Endothelial cell of hepatic sinusoid (primary cell): ENCODE results near the gene TKT.

Experiments
- in situ Hi-C: cut with HindIII; loops from 2 replicates; pipeline ENCODE4 v1.10.0; 2017; ENCODE audit warnings: low sequenced_read_pairs

The TKT gene

DNA sequence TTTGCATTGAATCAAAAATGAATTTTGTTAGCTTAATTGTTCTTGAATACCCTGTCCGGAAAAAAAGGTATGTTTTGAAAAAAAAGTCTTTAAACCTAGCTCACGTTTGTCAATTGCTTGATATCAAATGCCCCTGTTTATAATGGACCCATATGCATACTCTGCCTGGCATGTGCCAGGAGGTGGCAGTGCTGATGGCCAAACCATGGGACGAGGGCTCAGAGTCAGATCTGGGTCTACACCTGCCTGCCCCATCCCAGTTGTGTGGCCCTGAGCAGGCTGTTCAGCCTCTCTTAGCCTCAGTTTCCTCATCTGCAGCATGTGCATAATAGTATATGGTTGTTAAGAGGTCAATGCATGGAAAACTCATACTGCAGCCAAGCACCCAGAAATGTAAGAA lies 56.0 kb downstream of the TKT start:
- in situ Hi-C loops, result loop anchor here (10.0 kb wide), 1 partner anchor 75 kb away; no protein-coding TSS in a partner anchor

DNA sequence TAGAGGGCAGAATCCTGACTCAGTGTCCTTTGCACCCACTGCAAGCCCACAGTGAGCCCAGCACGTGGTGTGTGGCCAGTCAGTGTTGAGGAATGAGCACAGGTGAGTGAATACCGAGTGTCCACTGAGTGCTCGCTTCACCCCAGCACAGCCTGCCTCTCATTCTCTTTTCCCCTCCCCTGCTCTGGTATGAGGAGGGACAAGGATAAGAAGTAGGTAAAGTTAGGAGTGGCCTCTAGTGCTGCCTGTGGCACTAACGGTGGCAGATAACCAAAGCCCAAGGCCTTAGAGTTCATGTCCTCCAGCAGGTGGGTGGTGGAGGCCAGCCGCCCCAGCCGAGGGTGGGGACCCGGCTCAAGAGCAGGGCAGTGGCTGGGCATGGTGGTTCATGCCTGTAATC lies 56.8 kb downstream of the TKT start:
- in situ Hi-C loops, result no loop called here

DNA sequence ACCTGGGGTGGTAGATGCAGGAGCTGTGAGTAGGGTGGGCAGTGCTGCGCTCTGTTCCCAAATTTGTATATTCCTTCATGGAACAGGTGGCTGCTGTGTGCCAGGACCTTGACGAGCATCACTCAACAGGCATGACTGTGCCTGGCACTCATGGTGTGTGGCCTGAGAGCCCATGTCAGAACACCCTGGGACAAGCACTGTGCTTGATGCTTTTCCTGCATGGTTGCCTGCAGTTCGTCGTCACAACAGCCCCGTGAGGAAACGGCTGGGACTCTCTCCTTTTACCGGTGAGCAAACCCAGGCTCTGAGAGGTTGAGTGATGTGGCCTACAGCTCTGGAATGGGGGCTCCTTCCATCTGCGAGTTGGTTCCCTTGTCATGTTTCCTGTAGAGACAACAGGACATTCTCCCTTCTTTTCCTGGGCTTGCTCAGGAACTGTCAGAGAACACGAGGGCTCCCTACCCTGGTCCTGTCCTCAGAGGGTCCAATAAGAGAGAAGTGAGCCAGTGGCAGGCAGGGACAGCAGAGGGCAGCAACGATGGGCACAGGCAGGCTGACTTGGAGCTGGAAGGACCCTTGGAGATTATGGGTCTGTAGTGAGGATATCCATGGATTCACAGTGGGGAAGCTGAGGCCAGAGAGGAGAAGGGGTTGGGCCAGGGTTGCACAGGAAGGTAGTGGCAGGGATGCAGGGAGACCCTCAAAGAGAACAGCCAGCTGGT lies 57.4 kb downstream of the TKT start:
- in situ Hi-C loops, result no loop called here

DNA sequence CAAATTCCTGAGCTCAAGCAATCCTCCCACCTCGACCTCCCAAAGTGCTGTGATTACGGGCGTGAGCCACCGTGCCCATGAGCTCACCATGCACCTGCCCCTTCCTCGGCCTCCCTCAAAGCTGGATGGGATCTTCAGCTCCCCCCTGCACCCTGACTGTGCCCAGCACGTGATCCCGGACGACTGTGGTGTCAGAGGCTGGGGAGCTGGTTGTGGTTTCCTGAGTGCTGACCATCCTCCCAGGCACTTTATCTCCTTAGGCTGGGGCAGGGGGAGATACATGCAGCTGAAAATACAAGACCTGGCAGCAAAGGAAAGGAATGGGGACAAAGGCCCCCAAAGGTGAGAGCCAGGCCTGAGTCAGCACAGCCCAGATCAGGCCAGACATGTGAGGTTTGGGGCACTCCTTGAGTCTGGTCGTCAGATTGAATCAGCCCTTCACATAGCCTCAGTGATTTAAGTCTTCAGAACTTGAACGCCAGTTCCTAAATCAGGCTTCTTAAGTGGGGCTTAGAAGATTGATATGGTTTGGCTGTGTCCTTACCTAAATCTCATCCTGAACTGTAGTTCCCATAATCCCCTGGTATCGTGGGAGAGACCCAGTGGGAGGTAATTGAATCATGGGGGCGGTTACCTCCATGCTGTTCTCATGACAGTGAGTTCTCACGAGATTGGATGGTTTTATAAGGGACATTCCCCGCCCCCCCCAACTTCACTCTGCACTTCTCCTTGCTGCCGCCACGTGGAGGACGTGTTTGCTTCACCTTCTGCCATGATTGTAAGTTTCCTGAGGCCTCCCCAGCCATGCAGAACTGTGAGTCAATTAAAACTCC lies 59.0 kb downstream of the TKT start:
- in situ Hi-C loops, result no loop called here

DNA sequence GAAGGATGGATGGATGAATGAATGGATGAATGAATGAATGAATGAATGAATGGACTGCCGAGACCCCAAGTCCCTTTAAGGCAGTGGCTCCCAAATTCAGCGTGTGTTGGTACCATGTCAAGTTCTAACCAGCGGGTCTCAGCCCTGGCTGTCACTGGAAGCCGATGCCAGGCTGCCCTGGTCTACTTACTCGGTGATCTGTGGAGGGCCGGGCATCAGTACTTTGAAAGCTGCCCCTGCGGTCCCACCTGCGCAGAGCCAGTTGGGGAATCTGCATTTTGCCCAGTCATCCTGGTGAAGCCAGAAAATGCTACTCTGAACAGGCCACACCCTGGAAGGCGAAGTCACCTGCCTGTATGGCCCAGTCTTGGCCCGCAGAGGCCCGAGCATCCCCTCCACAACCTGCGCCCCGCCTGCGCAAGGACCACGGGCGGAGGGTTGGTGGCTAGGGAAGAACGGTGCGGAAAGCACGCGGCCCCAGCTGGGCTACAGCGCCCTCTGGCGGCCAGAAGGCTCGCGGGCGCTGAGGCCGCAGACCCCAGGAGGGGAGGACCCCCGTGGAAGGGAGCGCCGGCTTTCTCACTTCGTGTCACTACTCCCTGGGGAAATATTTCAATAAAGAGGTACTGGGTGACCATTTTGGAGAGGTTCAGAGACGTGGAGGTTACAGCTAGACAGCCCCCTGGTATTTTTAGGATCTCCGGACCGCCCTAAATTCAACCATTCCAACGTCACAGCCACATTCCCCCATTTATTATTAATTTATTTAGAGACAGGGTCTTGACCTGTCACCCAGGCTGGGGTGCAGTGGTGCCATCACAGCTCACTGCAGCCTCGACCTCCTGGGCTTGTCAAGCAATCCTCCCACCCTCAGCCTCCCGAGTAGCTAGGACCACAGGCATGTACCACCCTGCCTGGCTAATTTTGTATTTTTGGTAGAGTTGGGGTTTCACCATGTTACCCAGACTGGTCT lies 59.9 kb downstream of the TKT start:
- in situ Hi-C loops, result no loop called here

DNA sequence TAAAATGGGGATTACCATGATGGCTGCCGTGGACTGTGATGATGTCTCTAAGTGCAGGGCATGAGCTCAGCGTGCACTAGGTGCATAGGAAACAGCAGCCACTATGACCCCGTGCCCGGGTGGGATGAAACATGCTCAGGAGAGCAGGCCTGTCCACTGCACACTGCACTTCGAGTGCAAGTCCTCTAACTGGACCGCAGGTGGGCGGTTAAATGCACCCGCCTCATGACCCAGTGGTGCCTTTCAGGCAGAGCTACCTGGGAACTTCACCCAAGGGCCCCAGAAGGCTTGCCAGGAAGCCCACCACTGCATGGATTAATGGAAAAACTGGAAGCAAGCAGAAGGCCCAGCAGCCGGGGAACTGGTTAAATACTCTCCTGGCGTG lies 60.8 kb downstream of the TKT start:
- in situ Hi-C loops, result no loop called here

DNA sequence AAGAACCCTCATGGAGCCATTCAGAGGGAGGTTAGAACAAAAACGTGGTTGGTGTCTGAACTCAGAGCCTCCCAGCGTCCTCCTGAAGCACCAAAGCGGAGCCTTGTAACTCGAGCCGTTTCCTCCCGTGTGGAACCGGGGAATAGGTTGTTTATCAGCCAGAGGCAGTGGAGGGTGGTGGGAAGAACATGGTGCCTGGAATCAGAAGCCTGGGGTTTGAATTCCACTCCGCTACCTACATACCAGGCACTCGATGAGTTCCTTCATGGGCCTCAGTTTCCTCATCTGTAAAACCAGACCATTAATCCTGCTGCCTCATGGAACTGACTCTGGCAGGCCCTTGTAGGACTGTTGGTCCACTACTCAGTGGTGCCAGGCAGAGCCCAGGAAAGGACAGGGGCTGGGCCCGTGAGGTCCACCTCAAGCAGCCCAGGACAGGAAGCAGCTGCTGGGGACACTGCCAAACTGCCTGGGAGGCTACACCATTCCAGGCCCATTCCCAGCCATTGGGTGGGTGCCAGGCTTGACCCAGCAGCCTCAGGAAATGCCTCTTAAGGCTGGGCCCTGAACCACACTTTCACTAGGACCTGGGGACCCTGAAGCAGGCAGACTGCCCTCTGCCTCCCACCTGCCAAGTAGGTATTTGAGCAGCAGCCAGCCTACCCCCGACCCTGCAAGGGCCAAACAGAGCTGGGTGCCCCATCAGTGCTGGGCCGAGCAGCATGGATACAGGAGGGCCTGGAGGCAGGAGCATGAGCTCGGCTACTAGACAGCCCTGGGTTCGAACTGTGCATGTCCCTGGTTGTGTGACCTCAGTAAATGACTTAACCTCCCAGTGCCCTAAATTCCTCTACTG lies 61.4 kb downstream of the TKT start:
- in situ Hi-C loops, result loop anchor here (5.0 kb wide), 1 partner anchor 77 kb away; no protein-coding TSS in a partner anchor

DNA sequence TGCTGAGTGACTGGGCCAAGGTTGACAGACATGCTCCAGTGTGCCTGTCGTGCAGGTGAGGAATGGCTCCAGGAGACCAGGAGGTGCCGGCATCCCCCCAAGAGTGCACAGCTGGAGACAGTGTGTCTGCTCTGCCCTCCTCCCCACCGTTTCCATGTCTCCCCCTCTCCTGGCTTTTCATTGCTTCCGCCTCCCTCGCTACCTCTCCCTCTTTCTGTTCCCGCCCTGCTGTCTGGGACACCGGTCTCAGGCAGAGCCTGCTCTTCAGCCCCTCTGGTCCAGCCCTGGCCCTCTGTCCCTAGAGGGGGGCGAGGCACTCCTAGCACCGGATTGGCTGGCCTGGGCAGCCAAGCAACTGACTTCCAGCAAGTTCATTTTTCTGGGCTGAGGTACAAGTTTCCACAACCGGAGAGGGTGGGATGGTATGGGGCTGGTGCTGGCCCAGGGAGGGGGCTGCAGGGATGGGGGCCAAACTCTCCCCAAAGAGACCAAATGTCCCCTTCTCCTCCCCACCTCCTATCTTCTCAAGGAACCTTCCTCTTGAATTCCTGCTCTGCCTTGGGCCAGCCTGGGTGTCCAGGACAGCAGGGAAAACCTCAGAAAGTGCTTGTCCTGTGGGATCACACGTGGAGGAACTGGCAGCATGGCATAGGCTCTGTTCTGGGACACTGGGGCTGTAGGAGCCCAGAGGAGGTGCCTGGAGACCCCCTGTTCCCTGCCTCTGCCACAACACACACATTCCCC lies 62.2 kb downstream of the TKT start:
- in situ Hi-C loops, result loop anchor here (5.0 kb wide), 1 partner anchor 76 kb away; no protein-coding TSS in a partner anchor

DNA sequence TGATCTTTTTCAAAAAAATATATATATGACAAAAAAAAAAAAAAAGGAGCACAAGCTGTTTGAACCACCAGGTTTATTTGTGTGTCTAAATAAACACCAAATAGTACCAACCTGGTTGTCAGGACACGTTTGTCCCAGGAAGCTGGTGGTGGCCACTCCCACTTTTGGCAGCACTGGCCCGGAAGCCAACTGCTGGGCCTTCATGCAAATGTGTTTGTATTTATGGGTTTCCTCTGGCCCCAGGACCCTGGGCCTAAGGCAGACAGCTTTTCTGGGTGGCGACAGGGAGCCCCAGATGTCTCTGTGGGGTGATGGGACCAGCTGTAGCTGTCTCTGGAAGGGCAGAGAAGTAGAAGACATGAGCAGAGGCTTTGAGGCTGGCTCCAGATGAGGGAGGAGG lies 63.2 kb downstream of the TKT start:
- in situ Hi-C loops, result loop anchor here (5.0 kb wide), 1 partner anchor 75 kb away; no protein-coding TSS in a partner anchor

DNA sequence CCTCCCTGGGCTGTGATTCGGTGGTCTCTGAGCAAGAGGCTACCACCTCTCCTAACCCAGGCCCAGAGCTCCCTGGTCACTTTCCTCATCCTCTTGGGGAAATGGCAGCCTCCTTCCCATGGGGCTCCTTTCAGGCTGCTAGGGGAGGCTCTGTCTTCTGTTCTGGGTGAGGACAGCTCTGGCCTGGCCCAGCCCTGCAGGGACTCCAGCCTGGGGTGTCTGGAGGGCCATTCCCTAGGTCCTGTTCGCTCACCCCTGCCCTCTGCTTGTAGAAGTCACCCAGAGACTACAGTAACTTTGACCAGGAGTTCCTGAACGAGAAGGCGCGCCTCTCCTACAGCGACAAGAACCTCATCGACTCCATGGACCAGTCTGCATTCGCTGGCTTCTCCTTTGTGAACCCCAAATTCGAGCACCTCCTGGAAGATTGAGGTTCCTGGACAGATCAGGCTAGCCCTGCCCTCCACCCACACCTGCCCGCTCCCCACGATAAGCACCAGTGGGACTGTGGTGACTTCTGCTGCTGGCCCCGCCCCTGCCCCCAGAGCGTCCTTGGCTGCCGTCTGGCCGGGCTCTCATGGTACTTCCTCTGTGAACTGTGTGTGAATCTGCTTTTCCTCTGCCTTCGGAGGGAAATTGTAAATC lies 63.9 kb downstream of the TKT start:
- in situ Hi-C loops, result loop anchor here (5.0 kb wide), 1 partner anchor 75 kb away; no protein-coding TSS in a partner anchor

DNA sequence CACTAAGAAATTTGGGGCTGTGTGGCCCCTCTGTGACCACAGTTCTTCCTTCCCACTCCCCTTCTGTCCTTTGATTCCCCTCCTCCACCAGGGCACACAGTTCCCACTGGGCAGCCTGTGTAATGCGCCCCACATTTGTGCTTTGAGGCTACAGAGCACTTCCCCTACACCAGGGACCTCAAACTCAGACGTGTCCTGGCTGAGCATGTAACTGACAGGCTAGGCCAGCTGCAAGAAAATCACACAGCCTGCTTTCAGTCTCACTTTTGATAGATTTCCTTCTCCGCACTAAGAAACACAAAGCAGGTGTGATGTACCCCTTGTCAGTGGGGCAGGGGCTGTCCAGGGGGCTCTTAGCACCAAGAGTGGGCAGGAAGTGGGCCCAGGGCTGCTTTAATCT lies 65.2 kb downstream of the TKT start:
- in situ Hi-C loops, result loop anchor here (5.0 kb wide), 1 partner anchor 73 kb away; no protein-coding TSS in a partner anchor

DNA sequence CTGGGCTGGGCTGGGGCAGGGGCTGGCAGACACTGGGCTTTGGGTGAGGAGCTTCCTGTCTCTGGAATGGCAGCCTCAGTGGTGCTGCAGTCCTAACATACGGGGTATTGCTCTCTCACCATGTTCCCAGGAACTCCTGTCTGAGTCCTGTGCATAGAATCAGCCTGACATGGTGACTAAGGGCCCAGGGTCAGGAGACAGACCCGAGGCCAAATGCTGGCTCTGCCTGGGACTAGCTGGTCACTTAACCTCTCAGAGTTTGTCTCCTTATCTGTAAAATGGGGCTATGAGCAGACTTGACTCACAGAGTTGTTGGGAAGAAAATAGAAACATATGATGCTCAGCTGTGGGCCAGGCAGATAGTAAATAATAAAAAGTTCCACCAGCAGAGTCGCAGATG lies 66.5 kb downstream of the TKT start:
- in situ Hi-C loops, result loop anchor here (5.0 kb wide), 2 partner anchors 37 to 53 kb away; no protein-coding TSS in a partner anchor

DNA sequence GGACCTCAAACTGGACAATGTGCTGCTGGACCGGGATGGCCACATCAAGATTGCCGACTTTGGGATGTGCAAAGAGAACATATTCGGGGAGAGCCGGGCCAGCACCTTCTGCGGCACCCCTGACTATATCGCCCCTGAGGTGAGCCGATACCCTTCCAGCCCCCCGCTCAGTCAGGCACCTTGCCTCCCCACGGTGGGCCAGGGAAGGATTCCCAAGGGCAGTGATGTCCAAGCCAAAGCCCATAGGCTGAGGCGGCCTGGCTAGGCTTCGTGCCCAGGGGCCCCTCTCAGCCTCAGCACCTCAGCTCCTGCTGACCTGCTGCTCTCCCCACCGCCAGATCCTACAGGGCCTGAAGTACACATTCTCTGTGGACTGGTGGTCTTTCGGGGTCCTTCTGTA lies 67.1 kb downstream of the TKT start:
- in situ Hi-C loops, result loop anchor here (5.0 kb wide), 2 partner anchors 36 to 54 kb away; no protein-coding TSS in a partner anchor

DNA sequence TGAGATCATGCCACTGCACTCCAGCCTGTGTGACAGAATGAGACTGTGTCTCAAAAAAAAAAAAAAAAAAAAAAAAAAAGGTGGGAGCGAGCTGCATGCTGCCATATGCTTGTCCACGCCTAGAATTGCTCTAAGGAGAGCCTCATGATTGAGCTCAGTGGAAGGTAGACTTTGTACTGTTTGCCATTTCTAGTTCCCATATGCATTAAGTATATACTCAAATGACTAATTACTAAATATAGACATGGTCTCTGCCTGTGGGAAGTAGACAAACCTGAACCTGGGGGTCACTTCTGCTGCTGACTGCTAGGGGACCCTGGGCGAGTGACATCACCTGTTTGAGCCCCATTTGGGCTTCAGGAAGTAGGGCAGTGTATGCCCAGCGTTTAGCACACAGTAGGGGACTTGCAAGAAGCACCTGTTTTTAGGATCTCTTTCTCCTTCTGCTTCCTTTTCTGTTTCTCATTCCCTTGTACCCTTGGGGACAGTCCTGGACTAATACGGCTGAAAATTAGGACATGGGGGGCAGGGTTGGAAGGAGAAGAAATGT lies 67.6 kb downstream of the TKT start:
- in situ Hi-C loops, result loop anchor here (5.0 kb wide), 2 partner anchors 36 to 54 kb away; no protein-coding TSS in a partner anchor

DNA sequence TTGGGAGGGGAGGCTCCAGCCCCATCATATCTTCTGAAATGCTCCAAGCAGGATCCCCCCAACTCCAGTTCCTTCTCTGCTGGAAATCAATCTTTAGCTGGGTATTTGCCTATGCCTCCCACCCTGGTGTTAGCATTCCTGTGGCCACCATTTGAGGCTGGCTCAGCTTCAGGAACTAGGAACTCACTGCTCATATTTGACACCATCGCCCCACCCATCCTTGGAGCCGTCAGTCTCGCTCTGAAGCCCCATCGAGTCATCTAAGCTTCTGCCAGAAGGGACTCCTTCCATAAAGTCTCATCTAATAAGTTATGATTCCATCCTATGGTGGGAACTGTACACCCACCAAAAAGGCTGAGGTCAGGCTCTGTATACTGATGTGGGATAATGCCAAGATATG lies 68.4 kb downstream of the TKT start:
- in situ Hi-C loops, result loop anchor here (5.0 kb wide), 2 partner anchors 35 to 55 kb away; no protein-coding TSS in a partner anchor

DNA sequence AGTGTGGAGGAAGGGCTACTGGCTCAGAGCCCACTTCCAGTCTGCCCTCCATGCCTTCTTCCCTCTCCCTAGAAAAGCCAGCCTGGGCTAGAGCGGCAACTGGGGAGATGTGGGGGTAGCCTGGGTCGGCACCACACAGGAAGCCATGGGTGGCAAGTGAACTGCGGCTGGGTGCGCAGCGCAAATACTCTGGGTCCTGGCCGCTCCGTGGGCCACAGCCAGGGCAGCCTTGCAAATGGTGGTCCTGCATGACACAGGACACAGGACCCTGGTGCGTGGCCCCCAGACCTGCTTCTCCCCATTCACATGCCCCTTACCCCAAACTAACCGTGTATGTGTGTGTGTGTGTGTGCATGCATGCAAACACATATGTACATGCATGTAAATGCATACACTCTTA lies 69.1 kb downstream of the TKT start:
- in situ Hi-C loops, result loop anchor here (5.0 kb wide), 2 partner anchors 34 to 56 kb away; no protein-coding TSS in a partner anchor

DNA sequence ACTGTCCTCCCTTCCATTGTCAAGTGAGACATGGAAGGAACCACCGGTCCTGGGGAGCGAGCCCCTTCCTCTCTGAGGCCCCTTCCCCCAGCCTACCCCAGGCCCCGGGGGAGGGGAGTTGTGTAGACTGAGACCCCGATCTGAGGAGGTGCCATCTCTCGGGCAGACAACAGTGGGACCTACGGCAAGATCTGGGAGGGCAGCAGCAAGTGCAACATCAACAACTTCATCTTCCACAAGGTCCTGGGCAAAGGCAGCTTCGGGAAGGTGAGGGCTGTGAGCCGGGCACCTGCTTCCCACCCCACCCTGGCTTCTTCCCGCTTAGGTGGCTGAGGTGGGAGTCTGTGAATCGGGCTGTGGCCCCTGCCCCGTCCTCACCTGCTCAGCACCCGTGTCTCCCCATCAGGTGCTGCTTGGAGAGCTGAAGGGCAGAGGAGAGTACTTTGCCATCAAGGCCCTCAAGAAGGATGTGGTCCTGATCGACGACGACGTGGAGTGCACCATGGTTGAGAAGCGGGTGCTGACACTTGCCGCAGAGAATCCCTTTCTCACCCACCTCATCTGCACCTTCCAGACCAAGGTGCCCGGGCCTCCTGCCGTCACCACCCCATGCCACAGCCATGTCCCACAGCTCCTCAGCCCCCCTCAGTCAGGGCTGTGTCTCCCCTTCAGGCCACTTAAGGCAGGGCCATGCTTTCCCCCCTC lies 69.9 kb downstream of the TKT start:
- in situ Hi-C loops, result loop anchor here (5.0 kb wide), 2 partner anchors 34 to 56 kb away; no protein-coding TSS in a partner anchor
